Middle frontal gyrus (tissue), 1 donor: ENCODE results near the gene PBX2.
"Not testable (repeated sequence)": the region's sequence is repeated elsewhere in the genome, so short reads cannot be mapped to it uniquely, and the experiment has no call there.

Source experiments
- DNase-seq: peaks from one replicate; pipeline ENCODE4 v3.0.0-alpha.2; 2015; ENCODE audit warnings: low spot score; ENCODE audit errors: extremely low spot score

The PBX2 gene

GRCh38 chr6:32151863-32152768 lies 37.9 kb downstream of the PBX2 start, which contains the start of gene PRRT1:
TSS of gene PRRT1 (minus strand) at chr6:32151939. CDS start at chr6:32151827, 112 bp downstream.
- DNase-seq, result no peak

GRCh38 chr6:32151181-32151862 lies 38.7 kb downstream of the PBX2 start:
- DNase-seq, result no peak

- DNase-seq, result no peak
Observed at GRCh38 chr6:32149932-32150870, 39.8 kb downstream of the PBX2 start.

GRCh38 chr6:32149092-32149755 lies 40.8 kb downstream of the PBX2 start:
- no peak for DNase-seq

GRCh38 chr6:32148289-32149091 lies 41.5 kb downstream of the PBX2 start:
- no peak for DNase-seq

- DNase-seq, result no peak
Observed at GRCh38 chr6:32147401-32148132, 42.4 kb downstream of the PBX2 start.

- no peak for DNase-seq
Observed at GRCh38 chr6:32146687-32147086, 43.3 kb downstream of the PBX2 start.

- DNase-seq, result no peak
Observed at GRCh38 chr6:32146287-32146686, 43.7 kb downstream of the PBX2 start.

GRCh38 chr6:32144238-32144637 lies 45.8 kb downstream of the PBX2 start:
- DNase-seq, result not testable (repeated sequence)

- no peak for DNase-seq
Observed at GRCh38 chr6:32140420-32141046, 49.5 kb downstream of the PBX2 start.

- DNase-seq, result no peak
Observed at GRCh38 chr6:32139590-32139989, 50.4 kb downstream of the PBX2 start.

GRCh38 chr6:32137454-32137853 lies 52.5 kb downstream of the PBX2 start:
- no peak for DNase-seq
